ENCODE results near the gene VAMP1. TPM values are rescaled to one million over a fixed set of nuclear protein-coding genes. Genes with fewer than 3 reads are reported as not detected.
A peak's percentile ranks its signal among the peaks of the same experiment; 100 is the strongest.
"Not testable (repeated sequence)": the region's sequence is repeated elsewhere in the genome, so short reads cannot be mapped to it uniquely, and the experiment has no call there.

Gene VAMP1
- polyA plus RNA-seq, 1 donor = 9.6 TPM

GRCh38 chr12:6437586-6437985, 32.9 kb downstream of the VAMP1 start:
- no peaks in the 10 kb centered on the region for H3K27me3 ChIP-seq (ENCODE audit: control insufficient read depth, insufficient read depth, low read length)
- no peak for DNase-seq
- peaks cover 5% of the 10 kb centered on the region for H3K36me3 ChIP-seq (ENCODE audit: control insufficient read depth, insufficient read depth, low read length)
- H3K9me3 ChIP-seq (ENCODE audit: control insufficient read depth, low read depth, low read length) = no peaks in the 10 kb centered on the region
- no peak overlapping the region for H3K27ac ChIP-seq (ENCODE audit: low read length)
- no peaks in the 10 kb centered on the region for H3K4me1 ChIP-seq (ENCODE audit: control insufficient read depth, insufficient read depth, low read length)
- WGBS (ENCODE audit: insufficient coverage, low lambda C conversion rate) = no CpG with 5 or more reads among the region's 3 CpGs
- no peak overlapping the region for H3K4me3 ChIP-seq (ENCODE audit: low read length)

GRCh38 chr12:6435961-6436715, 34.3 kb downstream of the VAMP1 start:
- H3K4me1 ChIP-seq (ENCODE audit: control insufficient read depth, insufficient read depth, low read length) = no peaks in the 10 kb centered on the region
- no peak overlapping the region for H3K27ac ChIP-seq (ENCODE audit: low read length)
- WGBS (ENCODE audit: insufficient coverage, low lambda C conversion rate) = 100% methylated on average over 1 of the region's 13 CpGs
- no peak overlapping the region for H3K4me3 ChIP-seq (ENCODE audit: low read length)
- no peaks in the 10 kb centered on the region for H3K27me3 ChIP-seq (ENCODE audit: control insufficient read depth, insufficient read depth, low read length)
- H3K9me3 ChIP-seq (ENCODE audit: control insufficient read depth, low read depth, low read length) = no peaks in the 10 kb centered on the region
- DNase-seq = no peak
- peaks cover 1% of the 10 kb centered on the region for H3K36me3 ChIP-seq (ENCODE audit: control insufficient read depth, insufficient read depth, low read length)

DNA sequence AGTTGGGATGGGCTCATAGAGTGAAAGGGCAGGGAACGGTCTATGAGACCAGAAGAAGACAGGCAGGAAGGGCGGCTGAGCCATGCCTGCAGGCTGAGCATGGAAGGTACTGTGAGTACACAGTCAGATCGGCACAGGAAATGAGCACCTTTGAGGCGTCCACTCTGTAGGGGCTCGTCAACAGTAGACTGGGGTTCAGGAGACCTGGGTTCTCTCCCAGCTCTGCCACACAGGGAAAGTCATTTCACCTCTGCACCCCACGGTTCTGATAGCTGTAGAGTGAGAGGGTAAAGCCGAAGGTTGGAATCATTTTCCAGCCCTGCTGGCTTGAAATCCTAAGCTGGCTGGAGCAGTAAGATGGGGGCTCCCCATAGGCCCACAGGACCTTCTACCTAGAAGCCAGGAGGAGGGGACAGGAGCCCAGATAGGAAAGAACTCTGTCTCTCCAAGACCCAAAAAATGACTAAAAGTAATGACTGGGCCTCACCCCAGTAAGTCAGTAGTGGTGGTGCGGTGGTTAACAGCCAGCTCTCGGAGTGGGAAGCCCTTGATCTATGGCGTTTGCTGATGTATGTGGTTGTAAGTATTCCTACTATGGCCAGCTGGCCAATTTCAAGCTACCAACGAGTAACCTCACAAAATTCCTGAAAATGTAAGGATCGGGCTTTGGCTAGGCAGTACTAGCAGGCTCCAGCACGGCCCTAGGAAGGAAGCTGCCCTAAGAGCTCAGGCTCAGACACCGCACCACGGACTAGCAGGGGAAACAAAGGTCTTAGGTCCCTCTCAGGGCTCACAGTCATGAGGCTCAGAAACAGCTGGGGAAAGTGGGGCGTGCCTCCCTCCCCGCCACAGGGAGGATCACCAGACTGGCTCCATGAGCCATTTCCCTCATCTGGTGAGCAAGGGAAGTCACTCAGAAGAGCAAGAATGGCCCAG, 36.0 kb downstream of the VAMP1 start:
- Histone ChIP-seq H3K4me1 (ENCODE audit: control insufficient read depth, insufficient read depth, low read length) (no peaks in the 10 kb centered on the region), H3K27ac (ENCODE audit: low read length) (no peak overlapping the region), H3K9me3 (ENCODE audit: control insufficient read depth, low read depth, low read length) (no peaks in the 10 kb centered on the region), H3K27me3 (ENCODE audit: control insufficient read depth, insufficient read depth, low read length) (no peaks in the 10 kb centered on the region), H3K4me3 (ENCODE audit: low read length) (no peak overlapping the region), H3K36me3 (ENCODE audit: control insufficient read depth, insufficient read depth, low read length) (no peaks in the 10 kb centered on the region)
- no CpG with 5 or more reads among the region's 17 CpGs for WGBS (ENCODE audit: insufficient coverage, low lambda C conversion rate)
- no peak for DNase-seq

DNA sequence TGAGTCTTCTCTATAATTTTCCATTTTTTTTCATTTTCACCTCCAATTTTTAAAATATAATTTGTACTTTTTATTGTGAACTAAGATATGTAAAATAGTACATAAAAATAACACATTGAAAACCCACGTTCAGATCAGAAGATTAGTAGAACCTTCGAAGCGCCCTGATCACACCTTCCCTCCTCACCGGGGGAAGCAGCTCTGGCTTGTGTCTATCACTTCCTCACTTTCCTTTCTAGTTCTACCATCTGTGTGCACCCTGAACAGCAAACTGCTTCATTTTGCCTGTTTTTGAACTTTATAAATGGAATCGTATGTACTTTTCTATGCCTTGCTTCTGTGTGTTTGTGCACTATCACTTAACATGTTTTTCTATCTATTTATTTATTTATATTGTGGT, 37.5 kb downstream of the VAMP1 start:
- H3K27ac ChIP-seq (ENCODE audit: low read length) = no peak overlapping the region
- WGBS (ENCODE audit: insufficient coverage, low lambda C conversion rate) = no CpG with 5 or more reads among the region's 5 CpGs
- DNase-seq = no peak
- no peaks in the 10 kb centered on the region for H3K4me1 ChIP-seq (ENCODE audit: control insufficient read depth, insufficient read depth, low read length)
- no peaks in the 10 kb centered on the region for H3K9me3 ChIP-seq (ENCODE audit: control insufficient read depth, low read depth, low read length)
- H3K4me3 ChIP-seq (ENCODE audit: low read length) = no peak overlapping the region
- no peaks in the 10 kb centered on the region for H3K36me3 ChIP-seq (ENCODE audit: control insufficient read depth, insufficient read depth, low read length)
- H3K27me3 ChIP-seq (ENCODE audit: control insufficient read depth, insufficient read depth, low read length) = no peaks in the 10 kb centered on the region

DNA sequence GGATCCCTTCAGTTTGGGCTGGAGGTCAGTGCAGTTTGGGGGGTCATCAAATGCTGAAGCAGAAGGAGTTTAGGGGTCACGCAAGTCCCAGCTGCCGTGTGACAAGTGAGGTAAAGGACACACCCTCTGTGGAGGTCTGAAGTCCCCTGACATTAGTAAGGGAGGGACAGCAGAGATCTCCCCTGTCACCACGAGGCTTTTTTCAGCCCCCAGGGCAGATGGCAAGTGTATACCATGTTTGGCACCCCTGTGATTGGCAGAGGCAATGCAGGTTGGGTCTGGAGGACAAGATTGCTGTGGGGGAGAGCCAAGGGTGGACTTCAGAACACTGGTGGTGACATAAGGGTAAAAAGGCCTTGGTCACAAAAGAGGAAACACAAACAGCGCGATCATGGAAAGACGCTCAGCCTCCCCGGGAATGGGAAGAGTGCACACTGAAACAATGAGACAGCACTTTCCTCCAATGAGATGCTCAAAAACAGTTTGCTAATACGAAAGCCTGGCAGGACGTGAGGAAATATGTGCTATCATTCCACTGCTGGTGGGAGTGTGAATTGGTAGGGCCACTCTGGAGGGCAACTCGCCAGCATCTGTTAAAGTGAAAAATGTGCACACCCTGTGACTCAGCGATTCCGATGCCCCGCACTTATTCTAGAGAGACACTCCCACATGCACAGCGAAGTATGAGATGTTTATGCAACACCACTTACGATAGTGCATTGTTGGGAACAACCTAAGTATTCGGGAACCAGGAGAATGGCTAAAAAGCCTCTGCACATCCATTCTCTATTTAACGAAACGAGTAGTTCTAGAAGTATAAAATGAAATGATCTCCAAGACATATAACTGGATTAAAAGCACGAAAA, 40.1 kb downstream of the VAMP1 start:
- Histone ChIP-seq H3K27me3 (ENCODE audit: control insufficient read depth, insufficient read depth, low read length) (no peaks in the 10 kb centered on the region), H3K36me3 (ENCODE audit: control insufficient read depth, insufficient read depth, low read length) (no peaks in the 10 kb centered on the region), H3K9me3 (ENCODE audit: control insufficient read depth, low read depth, low read length) (no peaks in the 10 kb centered on the region), H3K4me1 (ENCODE audit: control insufficient read depth, insufficient read depth, low read length) (no peaks in the 10 kb centered on the region), H3K4me3 (ENCODE audit: low read length) (no peak overlapping the region), H3K27ac (ENCODE audit: low read length) (no peak overlapping the region)
- peak; percentile 42 to 44 for DNase-seq
- 80% methylated on average over 8 of the region's 19 CpGs for WGBS (ENCODE audit: insufficient coverage, low lambda C conversion rate)

DNA sequence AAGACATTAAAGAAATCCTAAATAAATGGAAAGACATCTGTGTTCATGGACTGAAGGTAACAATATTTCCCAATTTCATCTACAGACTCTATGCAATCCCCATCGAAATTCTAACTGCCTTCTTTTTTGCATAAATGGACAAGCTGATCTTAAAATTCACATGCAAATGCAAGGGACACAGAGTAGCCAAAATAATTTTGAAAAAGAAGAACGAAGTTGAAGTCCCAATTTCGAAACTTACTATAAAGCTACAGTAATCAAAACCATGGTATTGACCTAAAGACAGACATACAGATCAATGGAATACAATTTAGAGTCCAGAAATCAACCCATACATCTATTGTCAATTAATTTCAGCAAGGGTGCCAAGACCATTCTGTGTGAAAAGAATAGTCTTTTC, 42.2 kb downstream of the VAMP1 start:
- Histone ChIP-seq H3K9me3 (ENCODE audit: control insufficient read depth, low read depth, low read length) (no peaks in the 10 kb centered on the region), H3K27me3 (ENCODE audit: control insufficient read depth, insufficient read depth, low read length) (no peaks in the 10 kb centered on the region), H3K4me1 (ENCODE audit: control insufficient read depth, insufficient read depth, low read length) (peaks cover 2% of the 10 kb centered on the region), H3K4me3 (ENCODE audit: low read length) (no peak overlapping the region), H3K27ac (ENCODE audit: low read length) (no peak overlapping the region), H3K36me3 (ENCODE audit: control insufficient read depth, insufficient read depth, low read length) (no peaks in the 10 kb centered on the region)
- no peak for DNase-seq
- 100% methylated on average over 1 of the region's 3 CpGs for WGBS (ENCODE audit: insufficient coverage, low lambda C conversion rate)

- not testable (repeated sequence) for H3K36me3 ChIP-seq (ENCODE audit: control insufficient read depth, insufficient read depth, low read length); H3K27ac ChIP-seq (ENCODE audit: low read length); DNase-seq; H3K4me1 ChIP-seq (ENCODE audit: control insufficient read depth, insufficient read depth, low read length); H3K9me3 ChIP-seq (ENCODE audit: control insufficient read depth, low read depth, low read length); H3K27me3 ChIP-seq (ENCODE audit: control insufficient read depth, insufficient read depth, low read length); H3K4me3 ChIP-seq (ENCODE audit: low read length)
- WGBS (ENCODE audit: insufficient coverage, low lambda C conversion rate) = 100% methylated on average over 2 of the region's 10 CpGs
Observed at GRCh38 chr12:6427796-6428195, 42.7 kb downstream of the VAMP1 start.

- H3K4me3 ChIP-seq (ENCODE audit: low read length) = no peak overlapping the region
- H3K27me3 ChIP-seq (ENCODE audit: control insufficient read depth, insufficient read depth, low read length) = no peaks in the 10 kb centered on the region
- DNase-seq = no peak
- WGBS (ENCODE audit: insufficient coverage, low lambda C conversion rate) = 93% methylated on average over 2 of the region's 14 CpGs
- H3K4me1 ChIP-seq (ENCODE audit: control insufficient read depth, insufficient read depth, low read length) = peaks cover 2% of the 10 kb centered on the region
- no peak overlapping the region for H3K27ac ChIP-seq (ENCODE audit: low read length)
- no peaks in the 10 kb centered on the region for H3K9me3 ChIP-seq (ENCODE audit: control insufficient read depth, low read depth, low read length)
- H3K36me3 ChIP-seq (ENCODE audit: control insufficient read depth, insufficient read depth, low read length) = no peaks in the 10 kb centered on the region
Observed at GRCh38 chr12:6426882-6427671, 43.4 kb downstream of the VAMP1 start.

GRCh38 chr12:6425590-6426531, 44.6 kb downstream of the VAMP1 start:
- Histone ChIP-seq H3K27me3 (ENCODE audit: control insufficient read depth, insufficient read depth, low read length) (no peaks in the 10 kb centered on the region), H3K9me3 (ENCODE audit: control insufficient read depth, low read depth, low read length) (no peaks in the 10 kb centered on the region), H3K4me3 (ENCODE audit: low read length) (no peak overlapping the region), H3K27ac (ENCODE audit: low read length) (no peak overlapping the region), H3K36me3 (ENCODE audit: control insufficient read depth, insufficient read depth, low read length) (no peaks in the 10 kb centered on the region), H3K4me1 (ENCODE audit: control insufficient read depth, insufficient read depth, low read length) (peaks cover 2% of the 10 kb centered on the region)
- WGBS (ENCODE audit: insufficient coverage, low lambda C conversion rate) = 78% methylated on average over 4 of the region's 23 CpGs
- DNase-seq = peak; percentile 47 to 70

All from large intestine (tissue), 3 donors.